Tibial nerve (tissue), 4 donors: ENCODE data around the gene ANXA2. TPM values are rescaled to one million over a fixed set of nuclear protein-coding genes. Genes with fewer than 3 reads are reported as not detected.

Experiments used
- DNase-seq, 2 donors: peaks; one replicate each; pipeline ENCODE4 v3.0.0-alpha.2; 2019; ENCODE audit warnings: low spot score in 2 of 2
- H3K27ac ChIP-seq, 4 donors: fragments of 200-600 bp; sonication (generic) in 3 of 4; one replicate each; pipeline ENCODE4 v1.5.1; 2017 to 2019; ENCODE audit warnings: mild to moderate bottlenecking in 1 of 4
- H3K27me3 ChIP-seq, 2 donors: fragments of 200-600 bp; sonication (generic) in 1 of 2; one replicate each; pipeline versions ENCODE4 v1.5.1 to v1.6.0; 2017 to 2019
- H3K36me3 ChIP-seq, 3 donors: fragments of 200-600 bp; sonication (generic); one replicate each; pipeline ENCODE4 v1.5.1; 2018 to 2019
- H3K4me1 ChIP-seq, 4 donors: fragments of 200-600 bp; sonication (generic) in 3 of 4; one replicate each; pipeline ENCODE4 v1.5.1; 2017 to 2019
- H3K4me3 ChIP-seq, 4 donors: fragments of 200-600 bp; sonication (generic) in 3 of 4; one replicate each; pipeline ENCODE4 v1.5.1; 2017 to 2019; ENCODE audit warnings: mild to moderate bottlenecking in 1 of 4, moderate library complexity in 1 of 4
- H3K9me3 ChIP-seq, 4 donors: fragments of 200-600 bp; sonication (generic) in 3 of 4; one replicate each; pipeline ENCODE4 v1.5.1; 2017 to 2019
- EP300 ChIP-seq, 2 donors: sonication (generic); formaldehyde crosslinking; IDR thresholded peaks; one replicate each; pipeline ENCODE4 v1.6.1; 2017; ENCODE audit warnings: antibody characterized with exemption in 2 of 2, mild to moderate bottlenecking in 1 of 2
- POLR2A ChIP-seq, 2 donors: fragments of 450-650 bp; IDR thresholded peaks; one replicate each; pipeline ENCODE4 v1.6.1; 2017; ENCODE audit warnings: antibody characterized with exemption in 2 of 2, mild to moderate bottlenecking in 2 of 2, moderate library complexity in 2 of 2
- WGBS, 2 donors: methylation state at CpG; one replicate each; pipeline ENCODE4 v1.1.5; 2018; 5-methylcytosine and 5-hydroxymethylcytosine counted together
- total RNA-seq, 4 donors: library from RNA; depleted of rRNA; stranded (reverse); fragments of >200 nt; gene quantifications; one replicate each; pipeline ENCODE4 v1.1.0, GENCODE V29; 2016
- TF ChIP-seq, protein P1 (sequence below), 5 experiments: fragments of 200-600 bp in 3 of 5; fragments of 450-650 bp in 2 of 5; sonication (generic) in 3 of 5; IDR thresholded peaks; one replicate each; pipeline ENCODE4 v1.5.1; 2016 to 2019; ENCODE audit warnings: antibody characterized with exemption in 5 of 5, mild to moderate bottlenecking in 3 of 5, moderate library complexity in 2 of 5

ANXA2 gene
- total RNA-seq, 4 donors from 2014 or later = 747 to 1,181 (median 1,009) TPM

DNA sequence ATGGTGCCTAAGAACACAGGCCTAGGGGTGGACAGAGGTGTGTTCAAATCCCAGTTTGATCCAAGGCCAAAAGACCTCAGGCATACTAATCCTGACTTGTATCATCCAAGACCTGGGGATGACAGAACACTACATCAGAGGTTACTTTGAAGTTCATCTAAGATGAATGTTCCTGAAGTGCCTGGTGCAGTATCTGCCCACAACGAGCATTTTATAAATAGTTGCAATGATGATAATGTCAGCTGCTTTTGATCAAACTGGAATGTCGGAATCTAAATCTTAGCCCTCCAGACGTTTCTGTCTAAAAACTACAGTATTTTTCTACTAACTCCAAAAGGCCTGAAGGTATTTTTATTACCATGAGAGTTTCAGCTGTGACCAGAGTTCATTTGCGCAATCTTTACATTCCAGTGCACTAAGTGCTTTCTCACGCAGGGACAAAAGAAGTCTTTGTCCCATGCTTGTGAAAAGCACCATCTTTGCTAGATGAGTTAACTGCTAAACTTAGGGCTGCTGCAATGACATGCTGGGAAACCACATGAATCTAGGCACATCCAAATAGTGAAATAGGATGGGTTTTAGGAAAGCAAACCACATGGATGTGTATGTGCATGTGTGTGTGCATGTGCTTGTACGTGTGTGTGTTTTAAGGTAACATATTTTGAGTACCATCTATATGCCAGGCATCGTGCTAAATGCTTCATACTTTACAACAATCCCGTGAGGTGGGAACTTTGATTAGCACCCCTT, 18.1 kb downstream of the ANXA2 start:
- H3K4me1 ChIP-seq = peaks cover 7 to 99% (median 62%) of the 10 kb centered on the region in 4 donors
- H3K9me3 ChIP-seq = no peaks in the 10 kb centered on the region
- WGBS, 2 donors = 30 to 35% methylated on average over 8 of the region's 8 CpGs
- no peak for DNase-seq
- peak overlapping the region; percentile 25 to 88 (median 54) for H3K27ac ChIP-seq
- peak in 1 of 2 donors; percentile 87 for TF ChIP-seq EP300 (IDR thresholded peaks at IDR 0.05)
- TF ChIP-seq, protein P1, sequence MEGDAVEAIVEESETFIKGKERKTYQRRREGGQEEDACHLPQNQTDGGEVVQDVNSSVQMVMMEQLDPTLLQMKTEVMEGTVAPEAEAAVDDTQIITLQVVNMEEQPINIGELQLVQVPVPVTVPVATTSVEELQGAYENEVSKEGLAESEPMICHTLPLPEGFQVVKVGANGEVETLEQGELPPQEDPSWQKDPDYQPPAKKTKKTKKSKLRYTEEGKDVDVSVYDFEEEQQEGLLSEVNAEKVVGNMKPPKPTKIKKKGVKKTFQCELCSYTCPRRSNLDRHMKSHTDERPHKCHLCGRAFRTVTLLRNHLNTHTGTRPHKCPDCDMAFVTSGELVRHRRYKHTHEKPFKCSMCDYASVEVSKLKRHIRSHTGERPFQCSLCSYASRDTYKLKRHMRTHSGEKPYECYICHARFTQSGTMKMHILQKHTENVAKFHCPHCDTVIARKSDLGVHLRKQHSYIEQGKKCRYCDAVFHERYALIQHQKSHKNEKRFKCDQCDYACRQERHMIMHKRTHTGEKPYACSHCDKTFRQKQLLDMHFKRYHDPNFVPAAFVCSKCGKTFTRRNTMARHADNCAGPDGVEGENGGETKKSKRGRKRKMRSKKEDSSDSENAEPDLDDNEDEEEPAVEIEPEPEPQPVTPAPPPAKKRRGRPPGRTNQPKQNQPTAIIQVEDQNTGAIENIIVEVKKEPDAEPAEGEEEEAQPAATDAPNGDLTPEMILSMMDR (IDR thresholded peaks at IDR 0.05) = no peak
- TF ChIP-seq POLR2A (IDR thresholded peaks at IDR 0.05) = no peak
- peaks cover 0 to 74% (median 0%) of the 10 kb centered on the region in 3 donors for H3K36me3 ChIP-seq
- H3K4me3 ChIP-seq = no peak overlapping the region
- H3K27me3 ChIP-seq = no peaks in the 10 kb centered on the region

DNA sequence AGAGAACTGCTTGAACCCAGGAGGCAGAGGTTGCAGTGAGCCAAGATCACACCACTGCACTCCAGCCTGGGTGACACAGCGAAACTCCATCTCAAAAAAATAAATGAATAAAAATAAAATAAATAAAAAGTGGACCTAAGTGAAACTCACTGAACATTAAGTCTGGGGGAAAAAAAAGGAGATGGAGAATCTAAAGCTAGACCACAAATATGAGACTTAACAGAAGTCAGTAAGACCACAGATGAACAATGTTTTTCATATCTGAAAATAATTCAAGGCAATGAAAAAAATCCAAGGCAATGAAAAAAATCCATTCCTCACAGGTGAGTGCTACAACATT, 18.6 kb downstream of the ANXA2 start:
- H3K36me3 ChIP-seq = peaks cover 0 to 69% (median 0%) of the 10 kb centered on the region in 3 donors
- DNase-seq = no peak
- TF ChIP-seq, protein P1 (IDR thresholded peaks at IDR 0.05) = no peak
- no peak for TF ChIP-seq EP300 (IDR thresholded peaks at IDR 0.05)
- TF ChIP-seq POLR2A (IDR thresholded peaks at IDR 0.05) = no peak
- peaks cover 7 to 99% (median 63%) of the 10 kb centered on the region in 4 donors for H3K4me1 ChIP-seq
- H3K27ac ChIP-seq = peak overlapping the region; percentile 8 to 88 (median 48)
- WGBS, 2 donors = 92 to 100% methylated on average over 1 of the region's 1 CpG
- no peaks in the 10 kb centered on the region for H3K27me3 ChIP-seq
- H3K9me3 ChIP-seq = no peaks in the 10 kb centered on the region
- H3K4me3 ChIP-seq = no peak overlapping the region

DNA sequence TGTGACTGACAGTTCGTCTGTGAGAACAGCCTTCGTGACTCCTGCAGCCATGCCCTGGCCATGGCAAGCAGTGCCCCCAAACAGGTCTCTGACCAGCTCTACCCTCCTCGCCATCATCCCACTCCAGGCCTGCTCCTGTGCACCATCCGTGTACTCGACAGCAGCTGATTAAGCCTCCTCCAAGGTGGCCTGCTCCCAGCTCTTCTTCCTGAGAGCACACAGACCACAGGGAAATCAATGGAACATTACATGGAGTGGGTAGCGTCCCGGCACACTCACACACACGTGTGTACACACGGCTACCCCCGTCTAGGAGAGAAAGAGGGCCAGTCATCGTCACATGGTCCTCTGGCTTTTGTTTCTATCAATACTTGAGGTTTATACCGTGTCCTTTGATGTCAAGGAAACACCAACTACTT, 21.1 kb downstream of the ANXA2 start:
- Histone ChIP-seq H3K27me3 (no peaks in the 10 kb centered on the region), H3K4me1 (peaks cover 7 to 99% (median 71%) of the 10 kb centered on the region in 4 donors), H3K36me3 (peaks cover 0 to 53% (median 0%) of the 10 kb centered on the region in 3 donors), H3K4me3 (no peak overlapping the region), H3K27ac (peak overlapping the region in 2 of 4 donors; percentile 82 to 91), H3K9me3 (no peaks in the 10 kb centered on the region)
- no peak for TF ChIP-seq EP300 (IDR thresholded peaks at IDR 0.05)
- TF ChIP-seq, protein P1 (IDR thresholded peaks at IDR 0.05) = no peak
- no peak for TF ChIP-seq POLR2A (IDR thresholded peaks at IDR 0.05)
- DNase-seq = no peak
- 63 to 66% methylated on average over 12 of the region's 12 CpGs for WGBS, 2 donors

DNA sequence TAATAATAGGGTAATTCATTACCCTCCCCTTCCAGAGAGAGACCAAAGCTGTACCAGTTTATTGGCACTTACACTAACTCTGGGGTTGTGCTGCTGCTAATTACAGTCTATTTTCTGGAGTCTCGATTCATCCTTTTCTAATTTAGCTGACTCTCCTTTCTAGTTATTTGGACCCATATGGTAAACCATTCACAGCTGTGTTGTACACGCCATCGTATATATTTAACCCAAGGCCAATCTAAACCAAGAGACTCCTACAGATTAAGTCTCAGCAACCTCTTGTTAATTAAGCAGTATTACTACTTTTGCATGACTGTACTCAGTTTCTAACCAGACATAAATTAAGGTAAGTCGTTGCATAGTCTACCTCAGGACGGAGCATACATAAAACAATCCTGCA, 22.5 kb downstream of the ANXA2 start:
- H3K4me1 ChIP-seq = peaks cover 15 to 99% (median 77%) of the 10 kb centered on the region in 4 donors
- peak overlapping the region in 3 of 4 donors; percentile 61 to 91 (median 82) for H3K27ac ChIP-seq
- no peak for TF ChIP-seq EP300 (IDR thresholded peaks at IDR 0.05)
- H3K9me3 ChIP-seq = no peaks in the 10 kb centered on the region
- DNase-seq = no peak
- peaks cover 0 to 41% (median 0%) of the 10 kb centered on the region in 3 donors for H3K36me3 ChIP-seq
- WGBS, 2 donors = 36 to 54% methylated on average over 5 of the region's 5 CpGs
- H3K27me3 ChIP-seq = no peaks in the 10 kb centered on the region
- H3K4me3 ChIP-seq = no peak overlapping the region

DNA sequence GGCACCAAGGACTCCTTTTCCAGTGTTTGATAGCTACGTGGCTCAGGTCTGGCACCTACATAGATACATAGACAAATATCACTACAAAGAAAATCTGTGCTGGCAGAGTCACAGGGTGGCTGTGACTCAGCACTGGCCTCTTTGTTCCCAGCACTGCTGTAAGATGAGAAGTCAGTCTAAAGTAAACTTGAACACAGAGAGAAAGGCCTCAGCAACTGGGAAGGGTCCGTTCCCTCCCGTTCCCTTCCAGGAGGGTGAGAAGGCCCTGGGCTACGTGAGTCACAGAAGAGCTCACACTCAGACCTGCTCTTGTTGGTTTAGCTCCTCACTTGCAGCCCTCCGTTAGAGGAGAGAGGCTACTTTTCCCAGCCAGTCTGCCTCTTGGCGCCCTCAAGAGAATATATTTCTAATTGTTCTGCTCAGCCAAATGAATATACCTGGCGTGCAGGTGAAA, 23.1 kb downstream of the ANXA2 start:
- Histone ChIP-seq H3K4me3 (peak overlapping the region in 1 of 4 donors; percentile 1), H3K36me3 (peaks cover 0 to 35% (median 0%) of the 10 kb centered on the region in 3 donors), H3K9me3 (no peaks in the 10 kb centered on the region), H3K4me1 (peaks cover 15 to 99% (median 79%) of the 10 kb centered on the region in 4 donors), H3K27me3 (no peaks in the 10 kb centered on the region), H3K27ac (peak overlapping the region; percentile 24 to 91 (median 72))
- 32 to 34% methylated on average over 7 of the region's 7 CpGs for WGBS, 2 donors
- peak; percentile 29 to 57 for DNase-seq
- peak in 1 of 2 donors; percentile 63 for TF ChIP-seq EP300 (IDR thresholded peaks at IDR 0.05)
- TF ChIP-seq POLR2A (IDR thresholded peaks at IDR 0.05) = no peak
- TF ChIP-seq, protein P1 (IDR thresholded peaks at IDR 0.05) = no peak
